SK-MEL-5 (cell line): ENCODE data around the gene UBE2D2. TPM values are rescaled to one million over a fixed set of nuclear protein-coding genes. Genes with fewer than 3 reads are reported as not detected.
"Not testable (repeated sequence)": the region's sequence is repeated elsewhere in the genome, so short reads cannot be mapped to it uniquely, and the experiment has no call there.

Experiments
- DNase-seq: peaks from one replicate; pipeline ENCODE4 v3.0.0-alpha.2; 2016; ENCODE audit warnings: low read depth, low spot score
- in situ Hi-C: cut with HindIII; loops from 2 replicates; pipeline ENCODE4 v1.10.0; 2016; ENCODE audit warnings: low sequenced_read_pairs, high pct_unique_total_duplicates, low pct_unique_long_range_greater_than_20kb
- total RNA-seq: library from RNA; depleted of rRNA; stranded (reverse); fragments of >200 nt; shearing (Covaris generic); gene quantifications from 2 replicates; pipeline ENCODE4 v1.2.3, GENCODE V29; 2014

The UBE2D2 gene
- total RNA-seq, 1 experiment from 2014 or later: 57.4 TPM

GRCh38 chr5:139601429-139601828, 40.3 kb downstream of the UBE2D2 start:
- in situ Hi-C loops: no loop called here

GRCh38 chr5:139601948-139602347, 40.8 kb downstream of the UBE2D2 start:
- in situ Hi-C loops, DNase-seq: not testable (repeated sequence)

More at GRCh38 chr5:139601429-139601828, 40.3 kb downstream of the UBE2D2 start:
- DNase-seq: no peak

GRCh38 chr5:139605887-139606286, 44.7 kb downstream of the UBE2D2 start:
- DNase-seq: no peak
- in situ Hi-C loops: no loop called here

- no peak for DNase-seq
- in situ Hi-C loops: no loop called here
Observed at GRCh38 chr5:139611703-139612584, 50.8 kb downstream of the UBE2D2 start.

- DNase-seq: no peak
- in situ Hi-C loops: no loop called here
Observed at GRCh38 chr5:139619861-139620260, 58.7 kb downstream of the UBE2D2 start.

GRCh38 chr5:139625398-139625797, 64.3 kb downstream of the UBE2D2 start:
- DNase-seq, in situ Hi-C loops: not testable (repeated sequence)

GRCh38 chr5:139630855-139631254, 69.7 kb downstream of the UBE2D2 start:
- in situ Hi-C loops: no loop called here
- DNase-seq: no peak

DNA sequence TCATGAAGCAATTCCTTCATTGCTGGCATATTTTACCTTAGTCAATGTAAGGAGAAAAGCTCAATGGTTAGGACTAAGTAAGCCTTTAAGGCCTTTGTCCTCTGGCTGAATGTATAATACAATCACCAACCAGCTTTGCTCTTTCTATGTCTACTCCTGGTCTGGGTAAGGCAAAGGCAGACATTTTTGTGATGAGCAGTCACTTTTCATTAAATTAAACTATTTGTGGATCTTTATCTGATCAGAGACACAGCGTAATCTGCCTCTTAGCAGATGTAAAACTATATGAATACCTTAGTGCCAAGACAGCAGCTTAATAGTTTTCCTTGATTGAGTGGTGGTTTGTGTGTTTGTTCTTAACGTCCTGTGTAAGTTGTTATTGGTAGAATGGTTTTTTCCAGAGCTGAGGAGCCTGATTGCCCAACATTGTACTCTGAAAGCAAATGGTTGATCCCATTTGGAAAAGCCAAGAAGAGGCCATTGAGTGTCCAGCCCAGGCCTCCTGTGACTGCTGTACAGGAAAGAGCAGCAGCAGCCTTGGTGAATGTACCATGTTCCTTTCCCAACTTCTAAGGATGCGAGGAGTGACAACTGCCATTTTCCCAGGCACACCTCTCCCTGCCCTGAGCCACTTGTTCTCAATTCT, 70.5 kb downstream of the UBE2D2 start:
- in situ Hi-C loops: no loop called here

DNA sequence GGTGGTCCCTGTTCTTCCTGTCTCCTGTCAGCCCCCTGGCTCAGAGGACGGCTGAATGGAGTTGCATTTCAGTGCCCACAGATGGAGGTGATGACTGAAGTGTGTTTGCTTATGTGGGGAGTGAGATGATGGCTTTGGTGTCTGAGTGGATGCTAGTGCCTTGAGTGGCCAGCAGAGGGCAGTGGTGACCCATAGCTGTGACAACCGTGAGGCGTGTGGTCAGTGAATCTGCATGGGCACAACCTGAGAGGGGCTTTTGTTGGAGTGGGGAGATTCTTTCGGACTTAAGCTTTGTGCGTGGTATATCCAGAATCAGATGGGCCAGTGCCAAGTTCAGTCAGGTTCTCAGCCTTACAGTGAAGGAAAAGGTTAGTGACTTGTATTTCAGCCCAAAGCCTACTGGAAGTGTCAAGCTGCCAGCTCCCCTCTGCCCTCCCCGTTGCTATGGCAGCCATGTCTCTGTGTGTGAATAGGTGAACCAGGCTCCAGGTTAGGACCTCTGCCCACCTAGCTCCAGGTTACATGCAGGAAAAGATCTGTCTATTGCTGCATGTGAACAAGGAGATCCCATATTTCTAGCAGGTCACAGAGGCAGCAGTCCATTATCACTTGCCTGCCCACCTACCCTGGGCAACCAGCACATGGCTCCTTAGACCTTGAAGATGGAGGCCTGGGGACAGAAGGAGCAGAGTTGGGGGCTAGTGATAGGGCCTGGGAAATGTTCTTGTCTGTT, 72.3 kb downstream of the UBE2D2 start:
- DNase-seq: peak; percentile 85
- in situ Hi-C loops: no loop called here

More for the DNA sequence above, 70.5 kb downstream of the UBE2D2 start:
- DNase-seq: no peak

DNA sequence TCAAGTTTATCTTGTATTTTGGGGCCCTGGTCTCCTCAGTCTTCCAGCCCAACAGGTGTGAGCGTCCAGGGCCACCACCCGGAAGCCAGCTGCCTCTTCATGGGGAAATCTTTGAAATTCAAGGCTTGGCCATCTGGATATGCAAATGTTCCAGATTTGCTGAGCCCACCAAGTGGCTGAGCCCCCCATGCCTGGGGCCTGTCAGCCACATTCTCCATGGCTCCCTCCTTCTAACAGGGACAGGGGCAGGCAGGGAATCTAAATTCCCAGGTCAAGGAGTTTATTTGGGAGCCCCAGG, 72.8 kb downstream of the UBE2D2 start:
- no peak for DNase-seq
- in situ Hi-C loops: no loop called here

GRCh38 chr5:139634541-139634940, 73.4 kb downstream of the UBE2D2 start:
- in situ Hi-C loops: no loop called here
- DNase-seq: no peak

DNA sequence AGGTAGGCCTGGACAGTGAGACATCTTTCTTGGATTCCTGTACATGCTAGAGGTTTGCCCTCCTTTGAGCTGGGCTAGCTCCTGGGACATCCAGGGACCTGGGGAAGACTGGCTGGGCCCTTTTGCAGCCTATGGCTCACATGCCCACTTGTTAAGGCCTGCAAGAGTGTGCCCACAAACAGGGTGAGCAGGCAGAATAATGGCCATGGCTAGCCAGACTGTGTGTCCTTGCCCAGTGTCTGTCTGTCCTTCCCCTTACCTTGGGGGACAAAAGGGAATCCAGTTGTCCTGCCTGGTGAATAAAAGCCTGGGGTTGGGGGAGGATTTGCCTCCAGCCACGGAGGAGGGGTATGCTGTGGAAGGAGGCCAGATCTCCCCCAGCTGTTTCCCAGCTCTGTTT, 74.1 kb downstream of the UBE2D2 start:
- in situ Hi-C loops: no loop called here
- DNase-seq: no peak

GRCh38 chr5:139635606-139636206, 74.6 kb downstream of the UBE2D2 start:
- in situ Hi-C loops: no loop called here

DNA sequence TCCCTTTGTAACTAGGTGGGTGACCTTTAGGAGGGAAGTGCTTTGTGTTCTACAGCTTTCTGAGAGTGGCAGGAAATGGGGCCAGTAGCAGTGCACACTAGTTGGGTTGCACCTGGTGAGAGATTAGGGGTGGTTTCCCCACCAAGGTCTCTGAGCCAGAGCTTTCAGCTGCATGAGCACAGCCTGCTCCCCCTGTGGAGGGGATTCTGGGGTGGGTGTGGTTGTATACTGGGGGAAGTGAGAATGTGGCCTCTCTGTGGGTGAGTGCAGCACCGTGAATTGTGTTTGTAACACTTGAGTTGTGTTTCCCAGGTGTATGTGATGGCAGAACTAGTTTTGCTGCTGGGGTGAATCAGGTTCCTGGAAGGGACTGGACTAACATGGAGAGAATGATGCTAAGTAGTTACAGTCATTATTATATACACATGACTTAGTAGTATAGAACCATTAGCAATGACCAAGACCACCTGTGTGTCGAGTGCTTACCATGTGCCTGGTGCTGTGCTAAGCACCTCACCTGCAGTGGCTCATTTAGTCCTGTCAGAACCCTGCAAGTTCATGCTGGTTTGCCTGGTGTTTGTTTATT, 75.2 kb downstream of the UBE2D2 start:
- no peak for DNase-seq

More at GRCh38 chr5:139635606-139636206, 74.6 kb downstream of the UBE2D2 start:
- peak; percentile 66 for DNase-seq

GRCh38 chr5:139636975-139637408, 75.9 kb downstream of the UBE2D2 start:
- in situ Hi-C loops: no loop called here

More for the DNA sequence above, 75.2 kb downstream of the UBE2D2 start:
- in situ Hi-C loops: no loop called here

GRCh38 chr5:139637438-139638089, 76.4 kb downstream of the UBE2D2 start:
- peak; percentile 54 for DNase-seq
- in situ Hi-C loops: no loop called here

More at GRCh38 chr5:139636975-139637408, 75.9 kb downstream of the UBE2D2 start:
- no peak for DNase-seq

GRCh38 chr5:139638090-139638735, 77.1 kb downstream of the UBE2D2 start:
- no peak for DNase-seq
- in situ Hi-C loops: no loop called here
